KG1 (cell line): ENCODE data around the gene ARL4C.

ENCODE experiments used
- DNase-seq: peaks from one replicate; lab custom pipeline; 2025; lab: John Stamatoyannopoulos, UW

Gene ARL4C

DNA sequence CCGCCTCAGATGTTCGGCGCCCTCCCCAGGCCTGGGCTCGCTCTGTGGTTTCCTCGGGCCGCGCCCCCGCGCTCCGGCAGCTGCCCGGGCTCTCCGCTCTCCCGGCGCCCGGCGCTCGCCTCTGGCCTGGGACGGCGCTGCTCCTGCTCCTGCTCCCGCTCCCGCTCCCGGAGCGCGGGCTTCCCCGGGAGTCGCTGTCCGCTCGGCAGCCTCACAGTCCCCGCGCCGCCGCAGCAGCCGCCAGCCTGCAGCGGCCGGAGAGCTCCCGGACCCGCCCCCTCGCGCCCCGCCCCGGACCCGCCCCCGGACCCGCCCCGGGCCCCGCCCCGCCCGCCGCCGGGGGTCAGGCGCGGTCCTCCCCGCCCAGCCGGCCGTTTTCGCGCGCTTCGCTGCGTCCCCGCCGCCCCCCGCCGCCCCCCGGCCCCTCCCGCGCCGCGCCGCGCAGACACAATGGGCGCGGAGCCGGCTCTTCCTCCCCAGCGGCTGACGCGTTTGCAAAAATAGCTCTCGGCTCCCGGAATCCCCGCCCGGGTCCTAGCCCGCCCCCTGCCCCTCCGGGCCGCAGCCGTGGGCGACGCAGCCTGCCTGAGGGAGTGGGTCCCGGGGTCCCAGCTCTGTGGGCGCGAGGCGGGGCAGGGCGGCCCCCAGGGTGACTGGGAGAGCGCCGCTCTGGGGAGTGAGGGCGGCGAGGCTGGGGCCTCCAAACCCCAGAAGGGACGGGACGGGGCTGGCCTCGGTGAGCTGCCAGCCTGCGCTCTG is at the start of gene ARL4C:
TSS of gene ARL4C (minus strand) at position 247 of the 759 bp plus-strand sequence. CDS start 495 bp downstream, outside the sequence.
- no peak for DNase-seq

GRCh38 chr2:234544659-234545611 is 48.1 kb upstream of the ARL4C start:
- DNase-seq, result peak; percentile 36

DNA sequence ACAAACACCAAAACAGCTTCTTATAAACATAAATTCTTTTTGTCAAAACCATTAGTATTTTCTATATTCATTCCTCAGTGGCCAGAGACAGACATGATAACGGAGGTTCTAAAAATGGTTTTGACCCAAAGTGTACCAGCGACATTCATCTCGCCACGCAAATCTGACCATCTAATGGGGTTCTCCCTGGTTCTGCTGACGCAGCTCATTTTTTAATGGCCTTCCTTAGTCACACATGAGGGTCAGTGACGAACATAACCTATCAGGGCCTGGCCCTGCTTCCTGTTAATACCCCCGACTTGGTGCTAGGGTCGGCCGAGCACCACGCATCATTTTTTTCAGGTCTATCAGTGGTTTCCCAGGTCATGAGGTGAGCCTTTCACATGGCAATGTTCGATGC is 45.9 kb upstream of the ARL4C start:
- DNase-seq, result no peak

DNA sequence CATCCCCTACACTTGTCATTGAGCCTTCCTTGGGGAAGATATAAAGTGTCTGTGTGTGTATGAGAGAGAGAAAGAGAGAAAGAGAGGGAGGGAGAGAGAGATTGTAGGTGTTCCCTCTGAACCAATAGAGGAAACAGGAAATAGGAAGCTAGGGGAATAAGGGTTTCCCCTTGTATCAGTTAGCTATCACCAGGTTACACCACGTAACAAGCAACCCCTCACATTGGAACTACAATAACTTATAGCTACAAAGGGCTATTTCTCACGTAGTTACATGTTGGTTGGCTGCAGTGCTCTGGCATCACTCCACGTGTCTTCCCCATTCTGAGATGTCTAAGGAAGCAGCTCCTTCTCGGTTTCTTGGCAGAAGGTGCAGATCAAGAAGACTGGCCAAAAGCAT is 41.0 kb upstream of the ARL4C start:
- no peak for DNase-seq

- DNase-seq, result no peak
Observed at GRCh38 chr2:234536178-234536965, 39.5 kb upstream of the ARL4C start.

DNA sequence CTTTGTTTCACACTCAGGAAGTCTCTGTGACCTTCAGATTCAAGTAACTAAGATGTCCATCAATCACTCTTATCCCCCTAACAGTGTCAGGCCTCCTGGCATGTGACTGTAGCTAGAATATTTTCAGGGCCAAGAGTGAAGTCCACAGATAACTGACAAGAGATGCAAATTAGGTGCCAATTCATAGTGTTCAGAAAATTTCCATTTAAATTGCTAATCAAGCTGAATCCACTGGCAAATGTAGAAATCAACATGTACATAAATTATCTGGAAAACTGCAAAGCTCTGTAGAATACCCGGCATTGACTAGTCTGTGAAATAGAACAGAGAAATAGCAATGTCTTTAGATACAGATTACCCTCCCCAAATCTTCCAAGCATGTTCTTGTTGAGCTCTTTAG is 38.6 kb upstream of the ARL4C start:
- DNase-seq, result no peak

GRCh38 chr2:234534515-234534914 is 37.6 kb upstream of the ARL4C start:
- no peak for DNase-seq

- no peak for DNase-seq
Observed at GRCh38 chr2:234533626-234534025, 36.7 kb upstream of the ARL4C start.

DNA sequence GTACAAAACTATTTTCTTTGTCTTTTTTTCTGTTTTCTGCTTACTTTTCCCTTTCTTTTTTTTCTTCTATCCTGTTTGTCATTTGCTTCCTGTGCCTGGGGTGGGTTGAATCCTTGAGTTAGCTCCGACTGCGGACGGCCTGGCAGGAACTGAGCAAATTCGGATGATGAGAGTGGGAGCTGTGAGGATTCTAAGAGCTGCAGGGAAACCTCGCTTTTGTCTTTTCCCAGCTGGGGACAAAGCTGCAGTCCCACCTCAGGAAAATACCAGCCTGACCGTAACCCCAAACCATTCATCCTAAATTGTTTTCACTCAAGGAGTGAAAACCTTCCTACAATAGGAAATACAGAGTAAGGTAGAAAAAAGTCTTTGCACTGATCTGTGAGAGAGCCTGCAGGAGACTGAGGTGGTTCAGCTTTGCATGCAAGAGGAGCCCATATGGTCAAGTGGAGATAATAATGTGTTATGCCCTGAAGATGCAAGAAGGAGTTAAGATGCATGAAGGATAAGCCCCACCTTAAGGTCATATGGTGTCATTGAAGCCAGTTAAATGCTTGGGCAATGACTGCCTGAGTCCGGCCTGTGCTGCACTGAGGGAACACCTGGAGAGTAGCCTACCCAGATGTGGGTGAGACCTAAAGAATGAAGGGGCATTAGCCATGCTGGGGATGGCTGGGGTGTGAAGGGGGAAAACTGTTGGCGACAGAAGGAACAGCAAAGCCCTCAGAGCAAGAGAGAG is 31.7 kb upstream of the ARL4C start:
- DNase-seq, result no peak

DNA sequence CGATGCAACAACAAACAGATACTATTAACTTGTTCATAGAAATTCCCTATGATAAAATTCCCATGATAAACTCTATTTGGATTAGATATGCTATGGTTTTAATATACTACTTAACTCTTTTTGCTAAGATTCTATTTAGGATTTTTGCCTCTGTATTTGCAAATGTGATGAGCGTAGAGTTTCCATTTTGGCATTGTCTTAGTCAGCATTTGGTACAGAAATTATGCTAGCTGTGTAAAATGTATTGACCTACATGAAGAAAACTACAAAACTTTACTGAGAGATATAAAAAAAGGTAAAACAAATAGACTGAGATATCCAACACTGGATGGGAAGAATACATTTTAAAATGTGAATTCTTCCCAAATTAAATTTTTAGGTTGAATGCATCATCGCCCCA is 29.8 kb upstream of the ARL4C start:
- DNase-seq, result no peak

GRCh38 chr2:234521536-234521935 is 24.7 kb upstream of the ARL4C start:
- no peak for DNase-seq

DNA sequence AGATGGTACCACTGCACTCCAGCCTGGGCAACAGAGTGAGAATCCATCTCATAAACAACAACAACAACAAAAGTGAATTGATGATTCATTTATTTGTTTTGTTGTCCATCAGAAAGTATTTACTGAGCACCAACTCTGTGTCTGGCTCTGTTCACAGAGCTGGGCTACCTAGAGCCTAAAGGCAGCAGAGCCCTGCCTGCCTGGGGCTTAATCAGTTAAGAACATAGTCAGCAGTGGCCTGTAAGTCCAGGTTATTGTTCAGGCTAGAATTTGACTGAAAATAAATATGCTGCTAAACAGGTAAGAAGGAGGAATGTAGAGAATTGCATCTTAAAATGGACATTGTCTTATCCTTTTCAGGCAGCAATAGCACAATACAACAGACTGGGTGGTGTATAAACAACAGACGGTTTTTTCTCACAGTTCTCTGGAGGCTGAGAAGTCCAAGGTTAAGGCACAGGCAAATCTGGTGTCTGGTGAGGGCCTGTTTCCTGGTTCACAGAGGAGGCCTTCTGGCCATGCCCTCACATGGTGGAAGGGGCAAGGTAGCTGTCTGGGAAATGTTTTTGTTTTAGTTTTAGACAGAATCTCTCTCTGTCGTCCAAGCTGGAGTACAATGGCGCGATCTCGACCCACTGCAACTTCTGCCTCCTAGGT is 22.2 kb upstream of the ARL4C start:
- DNase-seq, result no peak

GRCh38 chr2:234517971-234518370 is 21.1 kb upstream of the ARL4C start:
- DNase-seq, result no peak

- DNase-seq, result no peak
Observed at GRCh38 chr2:234514873-234515638, 18.2 kb upstream of the ARL4C start.

DNA sequence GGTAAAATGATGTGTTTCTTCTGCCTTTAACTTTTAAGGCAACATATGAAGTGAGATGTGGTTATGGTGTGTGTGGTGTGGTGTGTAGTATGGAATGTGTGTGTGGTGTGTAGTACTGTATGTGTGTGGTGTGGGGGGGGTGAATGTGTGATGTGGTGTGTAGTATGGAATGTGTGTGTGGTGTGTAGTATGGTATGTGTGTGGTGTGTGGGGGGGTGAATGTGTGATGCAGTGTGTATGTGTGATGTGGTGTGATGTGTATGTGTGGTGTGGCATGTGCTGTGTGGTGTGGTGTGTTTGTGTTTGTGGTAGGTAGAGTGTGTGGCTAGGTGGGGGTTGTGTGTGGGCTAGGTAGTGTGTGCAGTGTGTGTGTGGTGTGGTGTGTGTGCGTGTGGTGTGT is 17.2 kb upstream of the ARL4C start:
- no peak for DNase-seq

DNA sequence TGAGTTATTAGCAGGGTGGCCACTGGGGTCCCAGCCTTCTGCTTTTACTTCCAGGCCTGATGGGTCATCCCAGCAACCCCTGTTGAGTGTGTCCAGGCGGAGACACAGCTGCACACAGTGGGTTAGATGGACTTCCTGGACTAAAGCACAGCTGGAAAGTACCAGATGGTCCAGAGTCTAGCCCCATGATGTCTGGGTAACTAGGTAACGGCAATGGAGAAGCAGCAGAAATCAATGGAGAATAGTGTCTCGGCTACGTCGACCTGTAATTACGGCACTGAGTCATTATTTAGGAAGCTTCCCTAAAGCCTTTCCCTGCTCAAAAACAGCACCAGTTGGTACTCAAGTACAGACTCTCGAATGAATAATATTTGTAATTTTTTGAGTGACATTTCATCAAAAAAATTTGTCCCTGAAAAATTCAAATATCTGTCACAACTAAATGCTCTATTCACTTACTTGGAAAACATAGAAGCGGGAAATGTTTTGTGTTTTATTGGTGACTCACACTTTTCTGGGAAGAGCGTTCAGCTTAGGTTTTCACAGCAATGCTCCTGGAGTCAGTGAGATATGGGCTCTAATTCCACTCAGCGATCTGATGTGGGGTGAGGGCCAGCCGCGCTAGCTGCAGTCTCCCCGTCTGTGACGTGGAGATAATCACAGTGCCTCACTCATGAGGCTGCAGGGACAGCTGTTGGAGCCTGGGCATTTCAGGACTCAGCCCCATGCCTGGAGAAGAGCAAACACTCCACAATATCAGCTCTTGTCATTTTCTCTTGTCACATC is 16.2 kb upstream of the ARL4C start:
- DNase-seq, result no peak

- no peak for DNase-seq
Observed at GRCh38 chr2:234502919-234503285, 6.0 kb upstream of the ARL4C start.

- no peak for DNase-seq
Observed at GRCh38 chr2:234502285-234502918, 5.5 kb upstream of the ARL4C start.

- peak; percentile 17 for DNase-seq
Observed at GRCh38 chr2:234500394-234501006, 3.6 kb upstream of the ARL4C start.
